SU-DHL-6 (cell line): ENCODE data around the gene SMIM1.

Experiments used
- H2AFZ ChIP-seq: fragments of 200-600 bp; sonication (generic); 2 replicates; pipeline ENCODE4 v1.6.1; 2014; ENCODE audit warnings: low read depth, mild to moderate bottlenecking, moderate library complexity, mixed read lengths, antibody characterized with exemption, low read length; ENCODE audit not compliant: severe bottlenecking
- H3F3A ChIP-seq: fragments of 200-600 bp; shearing (Covaris generic); 2 replicates; pipeline ENCODE4 v1.6.0; 2016; ENCODE audit warnings: antibody characterized with exemption, mild to moderate bottlenecking; ENCODE audit not compliant: insufficient read depth
- H3K27ac ChIP-seq: fragments of 200-600 bp; sonication (generic); 2 replicates; pipeline ENCODE4 v1.5.1; 2016; ENCODE audit warnings: low read depth, mild to moderate bottlenecking, low read length, moderate library complexity, mixed read lengths
- H3K27me3 ChIP-seq: fragments of 200-600 bp; sonication (generic), shearing (Covaris generic); 2 replicates; pipeline ENCODE4 v1.6.0; 2014; ENCODE audit warnings: mild to moderate bottlenecking, low read length
- H3K36me3 ChIP-seq: fragments of 200-600 bp; sonication (generic); 2 replicates; pipeline ENCODE4 v1.6.1; 2014; ENCODE audit warnings: mild to moderate bottlenecking, low read length, mixed read lengths
- H3K4me2 ChIP-seq: fragments of 300-600, 200-600 bp; shearing (Covaris generic), sonication (generic); 2 replicates; pipeline ENCODE4 v1.6.0; 2014; ENCODE audit warnings: low read length, low read depth, mild to moderate bottlenecking; ENCODE audit not compliant: poor library complexity, severe bottlenecking
- H3K4me3 ChIP-seq: fragments of 200-600 bp; sonication (generic); 2 replicates; pipeline ENCODE4 v1.5.1; 2014; ENCODE audit warnings: antibody characterized with exemption, low read length, mild to moderate bottlenecking, mixed read lengths; ENCODE audit not compliant: insufficient read depth, poor library complexity, severe bottlenecking
- H3K79me2 ChIP-seq: fragments of 200-600 bp; sonication (generic); 2 replicates; pipeline ENCODE4 v1.6.1; 2014; ENCODE audit warnings: mild to moderate bottlenecking, low read length, moderate library complexity; ENCODE audit not compliant: insufficient read depth
- H3K9ac ChIP-seq: fragments of 200-600 bp; sonication (generic); 2 replicates; pipeline ENCODE4 v1.7.0; 2014; ENCODE audit warnings: mild to moderate bottlenecking, low read length
- H3K9me2 ChIP-seq: fragments of 200-600 bp; sonication (generic); replicated peaks from 2 replicates; pipeline ENCODE4 v1.6.1; 2014; ENCODE audit warnings: low read length; ENCODE audit not compliant: insufficient read depth
- H3K9me3 ChIP-seq: fragments of 200-600 bp; sonication (generic); 2 replicates; pipeline ENCODE4 v1.6.1; 2014; ENCODE audit warnings: low read length, mixed read lengths; ENCODE audit not compliant: insufficient read depth
- H4K20me1 ChIP-seq: fragments of 200-600 bp; sonication (generic); 2 replicates; pipeline ENCODE4 v1.6.1; 2014; ENCODE audit warnings: low read depth, mild to moderate bottlenecking, antibody characterized with exemption, low read length, moderate library complexity, mixed read lengths
- EZH2phosphoT487 ChIP-seq: fragments of 200-600 bp; sonication (generic), shearing (Covaris generic); conservative IDR thresholded peaks from 2 replicates; pipeline ENCODE4 v1.6.1; 2018; ENCODE audit warnings: mild to moderate bottlenecking, antibody characterized with exemption, low read length, moderate library complexity, mixed read lengths
- TF ChIP-seq, protein P1 (sequence below): fragments of 200-600 bp; sonication (generic); IDR thresholded peaks from one replicate; pipeline ENCODE4 v1.5.1; 2017; ENCODE audit warnings: antibody characterized with exemption, mild to moderate bottlenecking, low read length, moderate library complexity; ENCODE audit not compliant: insufficient read depth, poor library complexity, severe bottlenecking

The SMIM1 gene

DNA sequence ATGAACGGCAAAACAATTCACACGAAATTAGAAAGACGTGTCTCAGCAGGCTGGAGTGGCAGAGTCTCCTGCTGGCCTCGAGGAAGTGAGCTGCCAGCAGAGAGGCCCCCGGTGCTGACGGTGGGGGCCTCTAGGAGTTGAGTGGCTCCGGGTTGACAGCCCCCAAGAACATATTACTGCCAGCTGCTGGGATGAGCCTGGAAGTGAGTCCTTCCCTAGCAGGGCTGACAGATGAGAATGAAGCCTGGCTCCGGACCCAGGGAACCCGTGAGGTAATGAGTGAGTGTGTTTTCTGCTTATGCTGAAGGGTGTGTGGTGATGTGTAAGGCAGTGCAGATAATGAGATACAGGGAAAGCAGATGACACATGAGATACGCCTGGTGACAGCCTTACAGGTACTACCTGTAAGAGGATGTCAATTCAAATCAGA lies 47.2 kb downstream of the SMIM1 start:
- Histone ChIP-seq H4K20me1 (no peaks in the 10 kb centered on the region), H3K79me2 (no peaks in the 10 kb centered on the region), H3K9ac (no peak overlapping the region), H3F3A (no peaks in the 10 kb centered on the region), H3K36me3 (no peaks in the 10 kb centered on the region), H3K4me2 (no peak overlapping the region), H3K4me3 (no peak overlapping the region), H3K27me3 (no peaks in the 10 kb centered on the region), H3K9me2 (no peaks in the 10 kb centered on the region), H3K27ac (no peak overlapping the region), H3K9me3 (no peaks in the 10 kb centered on the region), H2AFZ (no peak overlapping the region)
- TF ChIP-seq, protein P1, sequence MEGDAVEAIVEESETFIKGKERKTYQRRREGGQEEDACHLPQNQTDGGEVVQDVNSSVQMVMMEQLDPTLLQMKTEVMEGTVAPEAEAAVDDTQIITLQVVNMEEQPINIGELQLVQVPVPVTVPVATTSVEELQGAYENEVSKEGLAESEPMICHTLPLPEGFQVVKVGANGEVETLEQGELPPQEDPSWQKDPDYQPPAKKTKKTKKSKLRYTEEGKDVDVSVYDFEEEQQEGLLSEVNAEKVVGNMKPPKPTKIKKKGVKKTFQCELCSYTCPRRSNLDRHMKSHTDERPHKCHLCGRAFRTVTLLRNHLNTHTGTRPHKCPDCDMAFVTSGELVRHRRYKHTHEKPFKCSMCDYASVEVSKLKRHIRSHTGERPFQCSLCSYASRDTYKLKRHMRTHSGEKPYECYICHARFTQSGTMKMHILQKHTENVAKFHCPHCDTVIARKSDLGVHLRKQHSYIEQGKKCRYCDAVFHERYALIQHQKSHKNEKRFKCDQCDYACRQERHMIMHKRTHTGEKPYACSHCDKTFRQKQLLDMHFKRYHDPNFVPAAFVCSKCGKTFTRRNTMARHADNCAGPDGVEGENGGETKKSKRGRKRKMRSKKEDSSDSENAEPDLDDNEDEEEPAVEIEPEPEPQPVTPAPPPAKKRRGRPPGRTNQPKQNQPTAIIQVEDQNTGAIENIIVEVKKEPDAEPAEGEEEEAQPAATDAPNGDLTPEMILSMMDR: no peak

DNA sequence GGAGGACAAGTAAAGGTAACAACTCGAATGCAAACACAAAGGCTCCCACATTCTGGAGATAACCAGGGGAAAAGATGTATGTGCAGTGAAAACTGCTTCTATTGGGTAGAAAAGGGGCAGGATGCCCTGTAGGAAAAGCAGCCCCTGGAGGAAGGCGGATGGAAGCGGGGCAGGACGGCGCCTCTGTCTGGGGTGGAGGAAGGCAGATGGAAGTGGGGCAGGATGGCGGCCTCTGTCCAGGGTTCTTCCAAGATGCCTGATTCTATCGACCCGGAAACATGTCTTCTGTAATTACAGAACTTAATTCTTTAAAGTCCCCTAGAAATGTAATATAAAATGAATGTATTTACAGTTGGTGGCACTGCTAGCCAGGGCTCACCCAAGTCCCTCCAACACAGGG lies 47.8 kb downstream of the SMIM1 start:
- H3K79me2 ChIP-seq: no peaks in the 10 kb centered on the region
- no peak overlapping the region for H3K9ac ChIP-seq
- H3K27ac ChIP-seq: no peak overlapping the region
- no peaks in the 10 kb centered on the region for H3K9me3 ChIP-seq
- no peaks in the 10 kb centered on the region for H4K20me1 ChIP-seq
- H3K4me3 ChIP-seq: no peak overlapping the region
- no peaks in the 10 kb centered on the region for H3K36me3 ChIP-seq
- H3F3A ChIP-seq: no peaks in the 10 kb centered on the region
- H3K4me2 ChIP-seq: no peak overlapping the region
- no peak overlapping the region for H2AFZ ChIP-seq
- TF ChIP-seq, protein P1: no peak
- TF ChIP-seq EZH2phosphoT487: no peak
- H3K9me2 ChIP-seq: no peaks in the 10 kb centered on the region
- no peaks in the 10 kb centered on the region for H3K27me3 ChIP-seq

DNA sequence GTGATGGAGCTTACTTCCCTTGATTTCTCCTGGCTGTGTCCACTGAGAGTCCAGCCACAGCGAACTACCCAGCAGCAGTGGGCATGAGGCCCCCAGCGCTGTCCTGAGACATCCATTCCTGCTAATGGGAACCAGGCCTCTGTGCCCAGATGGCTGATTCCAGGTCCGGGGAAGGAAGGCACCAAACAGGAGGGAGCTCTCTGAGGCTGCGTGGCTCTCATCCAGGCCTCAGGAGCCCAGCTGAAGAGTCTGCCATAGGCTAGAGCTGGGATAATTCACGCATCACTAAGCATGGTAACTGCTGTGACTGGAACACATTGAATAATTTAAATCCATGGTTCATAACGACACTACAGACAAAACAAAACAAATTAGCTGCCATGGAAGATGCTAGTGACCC lies 48.5 kb downstream of the SMIM1 start:
- no peak overlapping the region for H3K9ac ChIP-seq
- no peaks in the 10 kb centered on the region for H3F3A ChIP-seq
- H3K4me2 ChIP-seq: no peak overlapping the region
- no peaks in the 10 kb centered on the region for H3K79me2 ChIP-seq
- H3K9me3 ChIP-seq: no peaks in the 10 kb centered on the region
- H3K36me3 ChIP-seq: no peaks in the 10 kb centered on the region
- TF ChIP-seq, protein P1: no peak
- no peak for TF ChIP-seq EZH2phosphoT487
- H3K4me3 ChIP-seq: no peak overlapping the region
- no peak overlapping the region for H2AFZ ChIP-seq
- H3K27me3 ChIP-seq: no peaks in the 10 kb centered on the region
- H3K9me2 ChIP-seq: no peaks in the 10 kb centered on the region
- no peaks in the 10 kb centered on the region for H4K20me1 ChIP-seq
- H3K27ac ChIP-seq: no peak overlapping the region

DNA sequence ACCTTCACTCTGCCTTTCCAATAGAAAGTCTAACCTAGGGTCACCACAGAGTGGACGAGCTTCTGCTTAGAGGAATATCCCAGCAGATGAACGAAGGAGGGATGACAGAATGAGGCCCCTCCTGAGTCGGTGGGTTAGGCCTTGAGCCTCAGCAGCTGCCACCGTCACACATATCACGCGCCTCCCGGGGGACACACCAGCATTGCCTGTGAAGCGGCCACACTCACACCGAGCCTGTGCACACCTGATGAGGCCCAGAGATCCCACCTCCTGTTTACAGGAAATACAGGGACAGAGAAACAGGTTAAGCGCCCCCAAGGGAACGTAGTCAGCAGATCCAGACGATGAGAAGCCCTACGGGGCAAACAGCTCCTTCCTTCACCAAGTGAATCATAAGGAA lies 48.9 kb downstream of the SMIM1 start:
- Histone ChIP-seq H2AFZ (no peak overlapping the region), H3K79me2 (no peaks in the 10 kb centered on the region), H3K27ac (no peak overlapping the region), H3K4me3 (no peak overlapping the region), H3K27me3 (no peaks in the 10 kb centered on the region), H3K4me2 (no peak overlapping the region), H3F3A (no peaks in the 10 kb centered on the region), H3K9ac (no peak overlapping the region), H4K20me1 (no peaks in the 10 kb centered on the region), H3K36me3 (no peaks in the 10 kb centered on the region), H3K9me2 (no peaks in the 10 kb centered on the region), H3K9me3 (no peaks in the 10 kb centered on the region)
- TF ChIP-seq, protein P1: no peak
